Heart left ventricle (tissue), 13 donors: ENCODE results near the gene VEGFA.

ENCODE experiments used
- CTCF ChIP-seq, 12 donors: fragments of 200-600 bp; sonication (generic) in 4 of 12; IDR thresholded peaks; one replicate each; pipeline versions ENCODE4 v1.5.0 to v1.8.0; 2018 to 2022; ENCODE audit warnings: antibody characterized with exemption in 12 of 12, mild to moderate bottlenecking in 5 of 12
- POLR2A ChIP-seq, 2 donors: fragments of 450-650 bp; IDR thresholded peaks; one replicate each; pipeline ENCODE4 v1.6.1; 2017; ENCODE audit warnings: antibody characterized with exemption in 2 of 2, mild to moderate bottlenecking in 2 of 2, moderate library complexity in 2 of 2
- donor health status: ischemic (EF 13 %, LVEDD 7.1; RV severe dilation, severe dysfunction).
- donor health status: DM: no; HTN: yes; CAD: no.
- donor health status: DM: no; HTN: no; CAD: no.
- donor health status: ischemic (EF 25% LVEDD 6.9; RV normal size, moderate dysfunction).
- donor health status: ischemic (EF 25% LVEDD 5.7; RV mildly dilated, moderate dysfunction).
- donor health status: ischemic (EF 35%, LVEDD 5.7; RV mildly dilated, moderate dysfunction).
- donor health status: nonischemic (EF 11% LVEDD 7.7; RV severe dilation, severe dysfunction).
- donor health status: DM: yes; HTN: yes; CAD: no.
- donor health status: PGD.
- donor health status: ischemic (EF 29% LVEDD 5.4; RV normal size, mild dysfunction).
- donor health status: nonischemic (EF 23%, LVEDD 6.1; RV moderate dilation, normal function).

GRCh38 chr6:43764772-43765171 is 5.2 kb upstream of the VEGFA start:
- TF ChIP-seq CTCF (IDR thresholded peaks at IDR 0.05) = no peak
- no peak for TF ChIP-seq POLR2A (IDR thresholded peaks at IDR 0.05)
